Endothelial cell of umbilical vein (primary cell): ENCODE results near the gene MS4A8.

Source experiments
- EZH2 ChIP-seq: IDR thresholded peaks from 2 replicates; pipeline ENCODE4 v1.6.1; 2012; ENCODE audit warnings: borderline replicate concordance, low read depth, mild to moderate bottlenecking, moderate library complexity, low read length, inconsistent platforms; ENCODE audit not compliant: severe bottlenecking
- JUN ChIP-seq: IDR thresholded peaks from 2 replicates; pipeline ENCODE4 v1.6.1; 2011; ENCODE audit warnings: borderline replicate concordance, low read depth; ENCODE audit not compliant: insufficient read length, insufficient read depth

DNA sequence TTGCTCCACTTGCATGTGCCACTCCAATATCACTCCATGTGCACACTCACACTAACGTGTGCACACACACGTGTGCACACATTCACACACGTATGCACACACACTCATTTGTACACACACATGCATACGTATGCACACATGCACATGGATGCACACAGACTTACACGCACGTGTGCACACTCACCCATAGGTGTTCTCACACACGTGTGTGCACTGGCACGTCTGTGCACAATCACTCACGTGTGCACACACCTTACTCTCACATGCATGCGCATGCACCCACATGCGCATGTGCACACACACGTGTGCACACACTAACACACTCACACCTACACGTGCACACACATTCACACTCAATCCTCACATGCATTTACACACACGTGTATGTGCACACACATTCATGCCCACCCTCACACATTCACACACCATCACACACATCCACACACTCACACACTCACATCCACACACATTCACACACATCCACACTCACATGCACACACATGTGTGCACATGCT is 48.0 kb downstream of the MS4A8 start:
- TF ChIP-seq JUN (no peak), EZH2 (no peak)
